Measurements from ENCODE around the gene ULK1. TPM values are rescaled to one million over a fixed set of nuclear protein-coding genes. Genes with fewer than 3 reads are reported as not detected.

The ULK1 gene
- polyA plus RNA-seq, 1 donor (not counting 4 experiments of a cell fraction or from before 2014, with no cell fraction given): 2.3 TPM

DNA sequence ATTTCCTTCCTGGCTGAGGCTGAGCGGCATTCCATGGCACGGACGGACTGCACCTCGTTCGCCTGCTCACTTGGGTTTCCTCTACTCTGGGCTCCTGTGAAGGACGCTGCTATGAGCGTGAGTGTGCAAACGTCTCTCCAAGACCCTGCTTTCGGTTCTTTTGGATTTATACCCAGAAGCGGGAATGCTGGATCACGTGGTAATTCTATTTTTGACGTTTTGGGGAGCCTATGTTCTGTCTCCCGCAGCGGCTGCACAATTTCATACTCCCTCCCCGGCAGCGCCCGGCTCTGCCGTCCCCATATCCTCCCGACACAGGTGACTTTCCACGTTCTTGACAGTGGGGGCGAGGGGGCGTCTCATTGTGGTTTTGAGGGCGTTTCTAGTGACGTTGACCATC, 45.7 kb upstream of the ULK1 start:
- H3K36me3 ChIP-seq (ENCODE audit: control insufficient read depth in 2 of 2, extremely low read depth in 1 of 2, insufficient read depth in 2 of 2, low read length in 2 of 2): no peaks in the 10 kb centered on the region
- dilution Hi-C loops (cut with MboI; ENCODE audit: extremely low pct_ligation_motif_present, low sequenced_read_pairs): no loop called here

GRCh38 chr12:131849700-131850553, 44.5 kb upstream of the ULK1 start:
- Histone ChIP-seq H3K79me2 (ENCODE audit: control insufficient read depth, insufficient read depth, low read length) (no peaks in the 10 kb centered on the region), H3K9ac (ENCODE audit: control insufficient read depth, extremely low read depth, insufficient read depth, low read length) (no peak overlapping the region), H3K36me3 (ENCODE audit: control insufficient read depth in 2 of 2, extremely low read depth in 1 of 2, insufficient read depth in 2 of 2, low read length in 2 of 2) (no peaks in the 10 kb centered on the region), H3K4me1 (ENCODE audit: control insufficient read depth, extremely low read depth, insufficient read depth, low read length) (no peaks in the 10 kb centered on the region), H3K27ac (ENCODE audit: control insufficient read depth, insufficient read depth, low read length) (no peak overlapping the region), H4K20me1 (ENCODE audit: control insufficient read depth, extremely low read depth, insufficient read depth, low read length) (no peaks in the 10 kb centered on the region), H2AFZ (ENCODE audit: control insufficient read depth, low read length) (no peak overlapping the region), H3K9me1 (ENCODE audit: control insufficient read depth, extremely low read depth, insufficient read depth, low read length) (no peaks in the 10 kb centered on the region), H3K4me2 (ENCODE audit: control insufficient read depth, extremely low read depth, insufficient read depth, low read depth, low read length) (no peak overlapping the region), H3K4me3 (ENCODE audit: control insufficient read depth in 2 of 3, extremely low read depth in 1 of 3, insufficient read depth in 2 of 3, low read depth in 1 of 3, low read length in 3 of 3) (no peak overlapping the region), H3K9me3 (ENCODE audit: control insufficient read depth, low read depth, low read length) (no peaks in the 10 kb centered on the region), H3K27me3 (ENCODE audit: control insufficient read depth, extremely low read depth, insufficient read depth, low read length) (no peaks in the 10 kb centered on the region)
- dilution Hi-C loops (cut with MboI; ENCODE audit: extremely low pct_ligation_motif_present, low sequenced_read_pairs): no loop called here
- DNase-seq (ENCODE audit: low read depth, low spot score) (no peak), FAIRE-seq (no peak)
- TF ChIP-seq, protein P1, sequence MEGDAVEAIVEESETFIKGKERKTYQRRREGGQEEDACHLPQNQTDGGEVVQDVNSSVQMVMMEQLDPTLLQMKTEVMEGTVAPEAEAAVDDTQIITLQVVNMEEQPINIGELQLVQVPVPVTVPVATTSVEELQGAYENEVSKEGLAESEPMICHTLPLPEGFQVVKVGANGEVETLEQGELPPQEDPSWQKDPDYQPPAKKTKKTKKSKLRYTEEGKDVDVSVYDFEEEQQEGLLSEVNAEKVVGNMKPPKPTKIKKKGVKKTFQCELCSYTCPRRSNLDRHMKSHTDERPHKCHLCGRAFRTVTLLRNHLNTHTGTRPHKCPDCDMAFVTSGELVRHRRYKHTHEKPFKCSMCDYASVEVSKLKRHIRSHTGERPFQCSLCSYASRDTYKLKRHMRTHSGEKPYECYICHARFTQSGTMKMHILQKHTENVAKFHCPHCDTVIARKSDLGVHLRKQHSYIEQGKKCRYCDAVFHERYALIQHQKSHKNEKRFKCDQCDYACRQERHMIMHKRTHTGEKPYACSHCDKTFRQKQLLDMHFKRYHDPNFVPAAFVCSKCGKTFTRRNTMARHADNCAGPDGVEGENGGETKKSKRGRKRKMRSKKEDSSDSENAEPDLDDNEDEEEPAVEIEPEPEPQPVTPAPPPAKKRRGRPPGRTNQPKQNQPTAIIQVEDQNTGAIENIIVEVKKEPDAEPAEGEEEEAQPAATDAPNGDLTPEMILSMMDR (optimal IDR thresholded peaks at IDR 0.05 in 1 of 3, IDR thresholded peaks at IDR 0.05 in 1 of 3, conservative IDR thresholded peaks at IDR 0.05 in 1 of 3; ENCODE audit: extremely low read depth in 1 of 3, insufficient read depth in 2 of 3, low read length in 3 of 3): no peak
- no peak for TF ChIP-seq EZH2 (IDR thresholded peaks at IDR 0.05; ENCODE audit: low read length)

More for the DNA sequence above, 45.7 kb upstream of the ULK1 start:
- H3K4me2 ChIP-seq (ENCODE audit: control insufficient read depth, extremely low read depth, insufficient read depth, low read depth, low read length): no peak overlapping the region
- H3K4me3 ChIP-seq (ENCODE audit: control insufficient read depth in 2 of 3, extremely low read depth in 1 of 3, insufficient read depth in 2 of 3, low read depth in 1 of 3, low read length in 3 of 3): no peak overlapping the region
- no peak overlapping the region for H3K27ac ChIP-seq (ENCODE audit: control insufficient read depth, insufficient read depth, low read length)
- DNase-seq (ENCODE audit: low read depth, low spot score): no peak
- no peaks in the 10 kb centered on the region for H3K9me1 ChIP-seq (ENCODE audit: control insufficient read depth, extremely low read depth, insufficient read depth, low read length)
- H3K4me1 ChIP-seq (ENCODE audit: control insufficient read depth, extremely low read depth, insufficient read depth, low read length): no peaks in the 10 kb centered on the region
- TF ChIP-seq, protein P1 (optimal IDR thresholded peaks at IDR 0.05 in 1 of 3, IDR thresholded peaks at IDR 0.05 in 1 of 3, conservative IDR thresholded peaks at IDR 0.05 in 1 of 3; ENCODE audit: extremely low read depth in 1 of 3, insufficient read depth in 2 of 3, low read length in 3 of 3): no peak
- no peak for TF ChIP-seq EZH2 (IDR thresholded peaks at IDR 0.05; ENCODE audit: low read length)
- no peak overlapping the region for H2AFZ ChIP-seq (ENCODE audit: control insufficient read depth, low read length)
- H3K9me3 ChIP-seq (ENCODE audit: control insufficient read depth, low read depth, low read length): no peaks in the 10 kb centered on the region
- no peak for FAIRE-seq
- no peaks in the 10 kb centered on the region for H3K79me2 ChIP-seq (ENCODE audit: control insufficient read depth, insufficient read depth, low read length)
- H3K27me3 ChIP-seq (ENCODE audit: control insufficient read depth, extremely low read depth, insufficient read depth, low read length): no peaks in the 10 kb centered on the region
- no peaks in the 10 kb centered on the region for H4K20me1 ChIP-seq (ENCODE audit: control insufficient read depth, extremely low read depth, insufficient read depth, low read length)
- no peak overlapping the region for H3K9ac ChIP-seq (ENCODE audit: control insufficient read depth, extremely low read depth, insufficient read depth, low read length)
